ENCODE results near the gene SH3TC2.

The SH3TC2 gene

GRCh38 chr5:149002761-149003689, 59.8 kb downstream of the SH3TC2 start:
- DNase-seq (ENCODE audit: low read depth in 2 of 3, low spot score in 1 of 3) = no peak

GRCh38 chr5:149002053-149002452, 60.8 kb downstream of the SH3TC2 start:
- DNase-seq (ENCODE audit: low read depth in 2 of 3, low spot score in 1 of 3) = no peak

- no peak for DNase-seq (ENCODE audit: low read depth in 2 of 3, low spot score in 1 of 3)
Observed at GRCh38 chr5:149001162-149001561, 61.7 kb downstream of the SH3TC2 start.

GRCh38 chr5:148999741-149000140, 63.1 kb downstream of the SH3TC2 start:
- no peak for DNase-seq (ENCODE audit: low read depth in 2 of 3, low spot score in 1 of 3)

- peak in 1 of 3 donors; percentile 46 for DNase-seq (ENCODE audit: low read depth in 2 of 3, low spot score in 1 of 3)
Observed at GRCh38 chr5:148998174-148998797, 64.6 kb downstream of the SH3TC2 start.

GRCh38 chr5:148996270-148996669, 66.6 kb downstream of the SH3TC2 start:
- no peak for DNase-seq (ENCODE audit: low read depth in 2 of 3, low spot score in 1 of 3)

GRCh38 chr5:148995791-148996190, 67.1 kb downstream of the SH3TC2 start:
- no peak for DNase-seq (ENCODE audit: low read depth in 2 of 3, low spot score in 1 of 3)

GRCh38 chr5:148993283-148993936, 69.5 kb downstream of the SH3TC2 start:
- DNase-seq (ENCODE audit: low read depth in 2 of 3, low spot score in 1 of 3) = no peak

GRCh38 chr5:148992265-148992664, 70.6 kb downstream of the SH3TC2 start:
- DNase-seq (ENCODE audit: low read depth in 2 of 3, low spot score in 1 of 3) = no peak

- no peak for DNase-seq (ENCODE audit: low read depth in 2 of 3, low spot score in 1 of 3)
Observed at GRCh38 chr5:148991566-148991965, 71.3 kb downstream of the SH3TC2 start.

GRCh38 chr5:148990817-148991216, 72.0 kb downstream of the SH3TC2 start:
- DNase-seq (ENCODE audit: low read depth in 2 of 3, low spot score in 1 of 3) = no peak

- DNase-seq (ENCODE audit: low read depth in 2 of 3, low spot score in 1 of 3) = no peak
Observed at GRCh38 chr5:148989567-148989966, 73.3 kb downstream of the SH3TC2 start.

GRCh38 chr5:148988328-148988727, 74.5 kb downstream of the SH3TC2 start:
- DNase-seq (ENCODE audit: low read depth in 2 of 3, low spot score in 1 of 3) = no peak

GRCh38 chr5:148986636-148987035, 76.2 kb downstream of the SH3TC2 start:
- DNase-seq (ENCODE audit: low read depth in 2 of 3, low spot score in 1 of 3) = no peak

- no peak for DNase-seq (ENCODE audit: low read depth in 2 of 3, low spot score in 1 of 3)
Observed at GRCh38 chr5:148984345-148984744, 78.5 kb downstream of the SH3TC2 start.

- DNase-seq (ENCODE audit: low read depth in 2 of 3, low spot score in 1 of 3) = no peak
Observed at GRCh38 chr5:148981353-148981752, 81.5 kb downstream of the SH3TC2 start.

- DNase-seq (ENCODE audit: low read depth in 2 of 3, low spot score in 1 of 3) = no peak
Observed at GRCh38 chr5:148980731-148981130, 82.1 kb downstream of the SH3TC2 start.

GRCh38 chr5:148979083-148979723, 83.7 kb downstream of the SH3TC2 start:
- no peak for DNase-seq (ENCODE audit: low read depth in 2 of 3, low spot score in 1 of 3)

GRCh38 chr5:148978370-148979082, 84.3 kb downstream of the SH3TC2 start:
- no peak for DNase-seq (ENCODE audit: low read depth in 2 of 3, low spot score in 1 of 3)

- DNase-seq (ENCODE audit: low read depth in 2 of 3, low spot score in 1 of 3) = no peak
Observed at GRCh38 chr5:148976569-148977381, 86.1 kb downstream of the SH3TC2 start.
